Measurements from ENCODE around the gene ACKR1.

- TF ChIP-seq POLR2A (IDR thresholded peaks at IDR 0.05), result no peak
- TF ChIP-seq CTCF (IDR thresholded peaks at IDR 0.05), result no peak
Measured at GRCh38 chr1:159212596-159212995, 7.9 kb downstream of the ACKR1 start.

Measured in adrenal gland (tissue), 5 donors.